ENCODE results near the gene LAYN. TPM values are rescaled to one million over a fixed set of nuclear protein-coding genes. Genes with fewer than 3 reads are reported as not detected.

The LAYN gene
- total RNA-seq, 6 experiments from 2014 or later = 0.19 to 2.0 (median 0.59) TPM

GRCh38 chr11:111575740-111576139 is 35.2 kb downstream of the LAYN start:
- Histone ChIP-seq H3K4me1 (peaks cover 0 to 24% (median 3%) of the 10 kb centered on the region in 4 donors), H3K9me3 (no peaks in the 10 kb centered on the region), H3K36me3 (no peaks in the 10 kb centered on the region), H3K27me3 (no peaks in the 10 kb centered on the region), H3K4me3 (no peak overlapping the region), H3K27ac (no peak overlapping the region)
- whole genome bisulfite sequencing (ENCODE audit: insufficient coverage, low coverage, low lambda C conversion rate, missing lambda C conversion rate) = 91% methylated on average over 5 of the region's 6 CpGs
- ATAC-seq (no peak), DNase-seq (no peak)
- intact Hi-C loops (cut with DNase I) = no loop called here
- TF ChIP-seq POLR2A (IDR thresholded peaks at IDR 0.05) = no peak
- TF ChIP-seq, protein P1, sequence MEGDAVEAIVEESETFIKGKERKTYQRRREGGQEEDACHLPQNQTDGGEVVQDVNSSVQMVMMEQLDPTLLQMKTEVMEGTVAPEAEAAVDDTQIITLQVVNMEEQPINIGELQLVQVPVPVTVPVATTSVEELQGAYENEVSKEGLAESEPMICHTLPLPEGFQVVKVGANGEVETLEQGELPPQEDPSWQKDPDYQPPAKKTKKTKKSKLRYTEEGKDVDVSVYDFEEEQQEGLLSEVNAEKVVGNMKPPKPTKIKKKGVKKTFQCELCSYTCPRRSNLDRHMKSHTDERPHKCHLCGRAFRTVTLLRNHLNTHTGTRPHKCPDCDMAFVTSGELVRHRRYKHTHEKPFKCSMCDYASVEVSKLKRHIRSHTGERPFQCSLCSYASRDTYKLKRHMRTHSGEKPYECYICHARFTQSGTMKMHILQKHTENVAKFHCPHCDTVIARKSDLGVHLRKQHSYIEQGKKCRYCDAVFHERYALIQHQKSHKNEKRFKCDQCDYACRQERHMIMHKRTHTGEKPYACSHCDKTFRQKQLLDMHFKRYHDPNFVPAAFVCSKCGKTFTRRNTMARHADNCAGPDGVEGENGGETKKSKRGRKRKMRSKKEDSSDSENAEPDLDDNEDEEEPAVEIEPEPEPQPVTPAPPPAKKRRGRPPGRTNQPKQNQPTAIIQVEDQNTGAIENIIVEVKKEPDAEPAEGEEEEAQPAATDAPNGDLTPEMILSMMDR (IDR thresholded peaks at IDR 0.05) = no peak

GRCh38 chr11:111577821-111578220 is 37.3 kb downstream of the LAYN start:
- peaks cover 0 to 15% (median 3%) of the 10 kb centered on the region in 4 donors for H3K4me1 ChIP-seq
- DNase-seq (no peak), ATAC-seq (no peak)
- no peak for TF ChIP-seq POLR2A (IDR thresholded peaks at IDR 0.05)
- TF ChIP-seq, protein P1 (IDR thresholded peaks at IDR 0.05) = no peak
- no peaks in the 10 kb centered on the region for H3K9me3 ChIP-seq
- no peak overlapping the region for H3K27ac ChIP-seq
- H3K36me3 ChIP-seq = no peaks in the 10 kb centered on the region
- intact Hi-C loops (cut with DNase I) = no loop called here
- H3K27me3 ChIP-seq = no peaks in the 10 kb centered on the region
- WGBS (ENCODE audit: insufficient coverage, low coverage, low lambda C conversion rate, missing lambda C conversion rate) = 69% methylated on average over 2 of the region's 4 CpGs
- H3K4me3 ChIP-seq = no peak overlapping the region

DNA sequence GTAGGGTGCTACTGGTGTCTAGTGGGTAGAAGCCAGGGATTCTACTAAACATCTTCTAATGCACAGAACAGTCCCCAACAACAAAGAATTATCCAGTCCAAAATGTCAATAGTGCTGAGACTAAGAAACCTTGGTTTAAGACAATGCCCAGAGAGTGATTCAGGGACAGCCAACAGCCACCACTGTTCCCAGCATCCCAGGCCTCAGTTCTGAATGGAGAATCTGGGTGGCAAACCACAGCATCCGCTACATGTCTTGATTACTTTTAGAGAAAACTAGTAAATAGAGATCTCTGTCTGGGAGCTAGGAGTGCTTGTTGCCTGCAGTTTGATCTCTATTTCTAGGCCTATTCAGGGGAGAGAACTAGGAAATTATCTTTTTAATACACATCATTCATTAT is 40.8 kb downstream of the LAYN start:
- H3K36me3 ChIP-seq = no peaks in the 10 kb centered on the region
- DNase-seq = no peak
- no peaks in the 10 kb centered on the region for H3K4me1 ChIP-seq
- no peak overlapping the region for H3K4me3 ChIP-seq
- no peak for ATAC-seq
- TF ChIP-seq, protein P1 (IDR thresholded peaks at IDR 0.05) = no peak
- TF ChIP-seq POLR2A (IDR thresholded peaks at IDR 0.05) = no peak
- H3K9me3 ChIP-seq = no peaks in the 10 kb centered on the region
- no peak overlapping the region for H3K27ac ChIP-seq
- intact Hi-C loops (cut with DNase I) = loop anchor here in 1 of 2 donors (10.0 kb wide), 1 partner anchor 263 kb away; no protein-coding TSS in a partner anchor
- no peaks in the 10 kb centered on the region for H3K27me3 ChIP-seq
- no CpG with 5 or more reads among the region's 1 CpG for WGBS (ENCODE audit: insufficient coverage, low coverage, low lambda C conversion rate, missing lambda C conversion rate)

DNA sequence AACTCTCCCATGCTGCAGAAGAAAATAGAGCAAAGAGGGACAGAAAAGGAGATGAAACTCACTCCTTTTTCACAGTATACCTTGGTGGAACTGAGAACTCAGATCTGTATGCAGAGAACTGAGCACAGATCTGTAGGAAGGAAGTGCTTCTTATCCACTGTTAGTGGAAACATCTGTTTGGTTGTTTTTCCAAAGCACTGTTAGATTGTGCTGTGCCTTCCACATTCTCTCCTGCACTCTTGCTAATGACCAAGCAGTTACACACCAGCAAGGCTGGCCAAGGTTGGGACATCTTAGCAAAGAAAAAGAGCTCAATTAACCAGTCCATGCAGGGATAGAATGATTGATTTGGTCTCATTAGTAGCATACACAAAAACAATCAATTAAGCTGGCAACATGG is 41.6 kb downstream of the LAYN start:
- Histone ChIP-seq H3K4me3 (no peak overlapping the region), H3K27me3 (no peaks in the 10 kb centered on the region), H3K27ac (no peak overlapping the region), H3K4me1 (no peaks in the 10 kb centered on the region), H3K36me3 (no peaks in the 10 kb centered on the region), H3K9me3 (no peaks in the 10 kb centered on the region)
- no peak for DNase-seq
- intact Hi-C loops (cut with DNase I) = loop anchor here in 1 of 2 donors (10.0 kb wide), 1 partner anchor 263 kb away; no protein-coding TSS in a partner anchor
- peak; percentile 18 to 55 (median 29) for ATAC-seq
- no peak for TF ChIP-seq POLR2A (IDR thresholded peaks at IDR 0.05)
- TF ChIP-seq, protein P1 (IDR thresholded peaks at IDR 0.05) = no peak

- Histone ChIP-seq H3K4me1 (no peaks in the 10 kb centered on the region), H3K36me3 (no peaks in the 10 kb centered on the region)
- peak; percentile 37 to 65 (median 50) for ATAC-seq
These were observed 42.4 kb downstream of the LAYN start for GRCh38 chr11:111582881-111583280.

More at GRCh38 chr11:111582881-111583280, 42.4 kb downstream of the LAYN start:
- no peaks in the 10 kb centered on the region for H3K27me3 ChIP-seq
- H3K4me3 ChIP-seq = no peak overlapping the region
- TF ChIP-seq, protein P1 (IDR thresholded peaks at IDR 0.05) = no peak
- TF ChIP-seq POLR2A (IDR thresholded peaks at IDR 0.05) = no peak
- WGBS (ENCODE audit: insufficient coverage, low coverage, low lambda C conversion rate, missing lambda C conversion rate) = 23% methylated on average over 4 of the region's 4 CpGs
- intact Hi-C loops (cut with DNase I) = loop anchor here in 1 of 2 donors (10.0 kb wide), 1 partner anchor 262 kb away; no protein-coding TSS in a partner anchor
- no peak for DNase-seq
- no peak overlapping the region for H3K27ac ChIP-seq
- H3K9me3 ChIP-seq = no peaks in the 10 kb centered on the region
